AG04449 (cell line): ENCODE results near the gene GNG12.
"Not testable (repeated sequence)": the region's sequence is repeated elsewhere in the genome, so short reads cannot be mapped to it uniquely, and the experiment has no call there.

Experiments
- CTCF ChIA-PET: fragments of 350-600 bp; formaldehyde crosslinking; extraction: SDS; loops from one replicate; lab custom pipeline; 2021; ENCODE audit warnings: antibody characterized with exemption; lab: Yijun Ruan, JAX
- POLR2A ChIA-PET: fragments of 400-600, 350-600 bp; formaldehyde crosslinking; extraction: SDS; loops from one replicate; lab custom pipeline; 2020; ENCODE audit warnings: antibody characterized with exemption, inconsistent platforms; lab: Yijun Ruan, JAX
- DNase-seq: peaks from one replicate; pipeline ENCODE4 v3.0.0-alpha.2; 2010; ENCODE audit warnings: low read depth, low spot score
- H3K4me3 ChIP-seq: 2 replicates; pipeline ENCODE4 v1.5.1; 2011; ENCODE audit warnings: low read depth, mild to moderate bottlenecking, control low read depth, low read length
- CTCF ChIP-seq: IDR thresholded peaks from one replicate; pipeline ENCODE4 v1.5.1; 2011; ENCODE audit warnings: mild to moderate bottlenecking, moderate library complexity, low read length, control low read depth, inconsistent platforms; ENCODE audit not compliant: insufficient read depth; ENCODE audit errors: missing control alignments

Gene GNG12

GRCh38 chr1:67735806-67736627 lies 97.2 kb downstream of the GNG12 start:
- DNase-seq, result peak; percentile 82
- H3K4me3 ChIP-seq, result no peak overlapping the region; the same call in 1 of the 2 replicates
- TF ChIP-seq CTCF, result no peak
- CTCF ChIA-PET, result interaction anchor here (1.9 to 4.1 kb wide), 2 partner anchors 23 to 201 kb away, joined by 6 to 18 read pairs; no protein-coding TSS in a partner anchor
- POLR2A ChIA-PET, result no interaction called here

DNA sequence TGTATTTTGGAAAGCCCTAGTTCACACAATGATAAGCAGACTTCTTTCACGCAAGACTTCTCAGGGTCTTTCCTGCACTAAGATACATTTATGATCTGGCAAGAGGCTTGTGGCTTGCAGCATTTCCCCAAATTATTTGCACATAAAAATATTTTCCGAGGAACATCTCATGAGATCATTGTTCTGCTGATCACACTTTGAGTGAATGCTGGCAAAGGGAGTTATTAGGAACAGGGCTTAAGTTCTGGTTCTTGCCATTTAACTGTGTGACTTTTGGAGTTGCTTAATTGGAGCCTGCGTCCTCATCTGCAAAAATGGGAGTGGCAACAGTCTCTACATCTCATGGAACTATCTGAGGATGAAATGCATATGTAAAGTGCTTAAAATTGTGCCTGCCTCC lies 98.1 kb downstream of the GNG12 start:
- TF ChIP-seq CTCF, result no peak
- DNase-seq, result no peak
- H3K4me3 ChIP-seq, result no peak overlapping the region
- ChIA-PET CTCF (interaction anchor here (1.5 kb wide), 1 partner anchor 25 kb away, joined by 5 read pairs; no protein-coding TSS in a partner anchor), POLR2A (interaction anchor here (1.0 kb wide), 1 partner anchor 11 kb away, joined by 4 read pairs; no protein-coding TSS in a partner anchor)

DNA sequence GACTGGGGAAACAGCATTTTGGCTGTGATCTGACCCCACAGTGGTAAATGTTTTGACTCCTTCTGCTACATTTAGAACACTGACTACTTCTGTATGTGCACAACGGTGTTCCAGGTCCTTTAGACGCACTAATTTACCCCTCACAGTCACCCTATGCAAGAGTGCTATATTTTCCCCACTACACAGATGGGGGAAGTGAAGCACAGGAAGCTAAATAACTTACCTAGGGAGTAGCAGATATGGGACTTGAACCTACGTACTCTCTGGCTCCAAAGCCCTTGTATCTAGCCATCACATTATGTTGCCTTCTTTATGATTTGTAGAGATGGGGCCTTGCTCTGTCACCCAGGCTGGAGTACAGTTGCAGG lies 99.0 kb downstream of the GNG12 start:
- ChIA-PET CTCF (interaction anchor here (0.7 to 1.5 kb wide), 2 partner anchors 26 to 31 kb away, joined by 3 to 5 read pairs; no protein-coding TSS in a partner anchor), POLR2A (interaction anchor here (1.0 kb wide), 1 partner anchor 12 kb away, joined by 4 read pairs; no protein-coding TSS in a partner anchor)
- TF ChIP-seq CTCF, result no peak
- H3K4me3 ChIP-seq, result no peak overlapping the region
- no peak for DNase-seq

DNA sequence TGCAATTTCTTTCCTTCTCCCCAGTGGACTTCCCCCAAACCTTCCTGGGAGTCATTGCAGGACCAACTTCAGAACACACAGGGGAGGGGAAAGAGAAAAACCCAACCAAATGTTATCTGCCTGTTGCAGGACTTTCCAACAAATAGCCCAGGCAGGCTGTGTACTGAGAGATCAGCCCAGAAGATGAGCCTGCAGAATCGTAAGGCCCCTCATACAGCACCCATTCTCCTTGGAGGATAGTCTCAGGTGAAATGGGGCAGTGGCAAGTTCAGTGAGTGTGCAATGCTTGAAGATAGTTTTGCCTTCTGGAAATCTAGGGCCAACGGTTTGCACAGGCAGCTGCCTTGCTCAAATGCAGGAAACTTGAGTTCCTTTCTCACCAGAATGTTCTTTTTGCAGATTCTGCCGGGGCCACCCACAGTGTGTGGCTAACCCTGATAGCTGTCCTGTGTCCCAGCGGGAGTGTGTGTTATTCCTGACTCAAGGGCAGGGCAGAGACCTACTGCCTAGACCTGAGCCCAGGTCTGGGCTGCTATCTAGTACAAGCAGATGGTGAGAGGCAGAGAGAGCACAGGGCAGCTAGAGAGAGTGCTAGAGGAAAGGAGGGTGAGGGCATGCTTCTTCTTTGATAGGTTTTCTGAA lies 99.5 kb downstream of the GNG12 start:
- ChIA-PET CTCF (interaction anchor here (0.7 to 2.1 kb wide), 3 partner anchors 9 to 27 kb away, joined by 3 to 5 read pairs (median 5); no protein-coding TSS in a partner anchor), POLR2A (interaction anchor here (1.0 kb wide), 1 partner anchor 13 kb away, joined by 4 read pairs; no protein-coding TSS in a partner anchor)
- DNase-seq, result no peak
- no peak for TF ChIP-seq CTCF
- H3K4me3 ChIP-seq, result no peak overlapping the region

- CTCF ChIA-PET, result interaction anchor here (0.7 to 2.8 kb wide), 4 partner anchors 10 to 198 kb away, joined by 3 to 13 read pairs (median 8); no protein-coding TSS in a partner anchor
- H3K4me3 ChIP-seq, result no peak overlapping the region
- POLR2A ChIA-PET, result no interaction called here
- no peak for DNase-seq
- TF ChIP-seq CTCF, result no peak
Observed at GRCh38 chr1:67732750-67733151, 100.5 kb downstream of the GNG12 start.

- no peak for TF ChIP-seq CTCF
- ChIA-PET POLR2A (no interaction called here), CTCF (interaction anchor here (1.1 to 2.8 kb wide), 4 partner anchors 10 to 196 kb away, joined by 3 to 13 read pairs (median 7); no protein-coding TSS in a partner anchor)
- H3K4me3 ChIP-seq, result no peak overlapping the region
- DNase-seq, result no peak
Observed at GRCh38 chr1:67731322-67731721, 101.9 kb downstream of the GNG12 start.

GRCh38 chr1:67730312-67730711 lies 103.0 kb downstream of the GNG12 start:
- H3K4me3 ChIP-seq, DNase-seq, POLR2A ChIA-PET: not testable (repeated sequence)
- CTCF ChIA-PET, result interaction anchor here (1.0 to 2.8 kb wide), 4 partner anchors 9 to 30 kb away, joined by 3 to 13 read pairs (median 4); no protein-coding TSS in a partner anchor
